NCI-H1105 (cell line): ENCODE data around the gene DENND10.
"Not testable (repeated sequence)": the region's sequence is repeated elsewhere in the genome, so short reads cannot be mapped to it uniquely, and the experiment has no call there.

Source experiments
- DNase-seq: peaks from one replicate; lab custom pipeline; 2025; lab: John Stamatoyannopoulos, UW

Gene DENND10

GRCh38 chr10:119103903-119104653 is at the start of gene DENND10:
Gene DENND10, plus strand, starts transcription at chr10:119104113. Its CDS starts 30 bp downstream, at chr10:119104143.
- DNase-seq = no peak

GRCh38 chr10:119055472-119055871 is 48.4 kb upstream of the DENND10 start:
- no peak for DNase-seq

GRCh38 chr10:119058010-119058409 is 45.9 kb upstream of the DENND10 start:
- no peak for DNase-seq

- no peak for DNase-seq
Measured at GRCh38 chr10:119059557-119059956, 44.4 kb upstream of the DENND10 start.

- DNase-seq = no peak
Measured at GRCh38 chr10:119060107-119060506, 43.8 kb upstream of the DENND10 start.

- no peak for DNase-seq
Measured at GRCh38 chr10:119061352-119061751, 42.6 kb upstream of the DENND10 start.

GRCh38 chr10:119061926-119062325 is 42.0 kb upstream of the DENND10 start:
- DNase-seq = no peak

- DNase-seq = no peak
Measured at GRCh38 chr10:119070395-119071165, 33.3 kb upstream of the DENND10 start.

GRCh38 chr10:119073584-119073983 is 30.3 kb upstream of the DENND10 start:
- DNase-seq = no peak

- DNase-seq = no peak
Measured at GRCh38 chr10:119078422-119079179, 25.3 kb upstream of the DENND10 start.

- DNase-seq = no peak
Measured at GRCh38 chr10:119079599-119080520, 24.1 kb upstream of the DENND10 start.

GRCh38 chr10:119080521-119081259 is 23.2 kb upstream of the DENND10 start, which contains the start of gene EIF3A:
Gene EIF3A, minus strand, starts transcription at chr10:119080817. Its CDS starts 141 bp downstream, at chr10:119080676.
- DNase-seq = peak; percentile 50

GRCh38 chr10:119084896-119085295 is 19.0 kb upstream of the DENND10 start:
- DNase-seq = no peak

- DNase-seq = no peak
Measured at GRCh38 chr10:119087271-119087882, 16.5 kb upstream of the DENND10 start.

GRCh38 chr10:119090026-119090795 is 13.7 kb upstream of the DENND10 start:
- DNase-seq = no peak

- no peak for DNase-seq
Measured at GRCh38 chr10:119090968-119091367, 12.9 kb upstream of the DENND10 start.

- no peak for DNase-seq
Measured at GRCh38 chr10:119095640-119096039, 8.3 kb upstream of the DENND10 start.

GRCh38 chr10:119096641-119097415 is 7.1 kb upstream of the DENND10 start:
- DNase-seq = not testable (repeated sequence)

- no peak for DNase-seq
Measured at GRCh38 chr10:119098576-119098975, 5.3 kb upstream of the DENND10 start.
